ENCODE measurements around the gene DCDC1. TPM values are rescaled to one million over a fixed set of nuclear protein-coding genes. Genes with fewer than 3 reads are reported as not detected.

The DCDC1 gene
- polyA plus RNA-seq, 5 donors, result 1.7 to 3.2 (median 2.6) TPM

DNA sequence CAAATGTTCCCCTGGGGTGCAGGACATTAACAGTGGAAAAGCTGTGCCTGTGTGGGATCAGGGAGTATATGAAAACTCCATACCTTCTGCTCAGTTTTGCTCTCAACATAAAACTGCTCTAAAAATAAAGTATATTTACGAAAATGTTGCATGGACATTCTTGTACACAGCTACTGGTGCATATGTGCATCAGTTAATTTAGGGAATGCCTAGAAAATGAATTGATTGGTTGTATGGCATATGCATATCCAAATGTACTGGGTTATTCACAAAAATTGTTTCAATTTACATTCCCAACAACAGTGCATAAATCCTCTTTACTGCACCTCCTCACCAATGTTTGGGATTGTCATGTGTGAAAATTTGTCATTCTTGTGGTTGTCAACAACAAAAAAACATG is 532.3 kb downstream of the DCDC1 start:
- DNase-seq, result no peak

GRCh38 chr11:30832831-30833230 is 536.7 kb downstream of the DCDC1 start:
- no peak for DNase-seq

- peak in 1 of 2 donors; percentile 4 for DNase-seq
Observed at GRCh38 chr11:30830681-30831080, 538.9 kb downstream of the DCDC1 start.

DNA sequence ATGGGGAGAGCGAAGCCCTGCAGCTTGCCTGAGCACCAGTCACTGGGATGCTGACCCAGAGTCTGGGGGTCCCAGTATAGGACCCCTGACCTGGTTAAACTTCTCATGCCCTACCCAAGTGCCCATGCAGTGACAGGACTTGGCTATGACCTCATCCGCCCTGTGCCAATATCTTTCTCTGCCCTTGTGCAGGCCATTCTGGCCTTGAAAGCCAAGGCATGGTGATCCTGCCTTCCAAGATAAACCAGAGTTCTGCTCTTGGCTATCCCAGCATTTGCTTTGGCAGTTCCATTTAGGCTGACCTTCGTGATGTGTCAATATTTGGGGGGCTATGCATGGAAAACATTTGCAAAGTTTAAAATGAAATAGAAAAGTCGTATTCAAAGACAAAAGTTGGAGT is 542.6 kb downstream of the DCDC1 start:
- DNase-seq, result no peak

DNA sequence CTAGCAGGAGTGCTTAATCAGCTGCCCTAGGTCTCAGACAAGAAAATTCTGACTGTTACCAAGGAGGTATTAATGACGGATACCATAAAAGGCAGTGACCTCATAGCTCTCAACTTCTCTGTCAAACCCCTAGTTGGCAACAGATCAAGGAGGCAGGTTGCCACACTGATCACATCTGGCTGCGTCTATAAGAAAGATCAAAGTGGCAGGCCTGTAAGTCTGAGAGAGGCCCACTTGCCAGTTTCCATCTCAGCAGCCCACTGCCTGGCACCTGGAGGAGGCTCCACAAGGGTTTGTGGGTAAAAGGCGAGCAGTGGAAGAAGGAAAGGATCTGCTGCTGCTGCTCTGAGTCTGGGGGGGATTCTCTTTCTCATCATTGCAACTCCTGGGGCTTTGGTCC is 543.8 kb downstream of the DCDC1 start:
- DNase-seq, result peak in 1 of 2 donors; percentile 2

DNA sequence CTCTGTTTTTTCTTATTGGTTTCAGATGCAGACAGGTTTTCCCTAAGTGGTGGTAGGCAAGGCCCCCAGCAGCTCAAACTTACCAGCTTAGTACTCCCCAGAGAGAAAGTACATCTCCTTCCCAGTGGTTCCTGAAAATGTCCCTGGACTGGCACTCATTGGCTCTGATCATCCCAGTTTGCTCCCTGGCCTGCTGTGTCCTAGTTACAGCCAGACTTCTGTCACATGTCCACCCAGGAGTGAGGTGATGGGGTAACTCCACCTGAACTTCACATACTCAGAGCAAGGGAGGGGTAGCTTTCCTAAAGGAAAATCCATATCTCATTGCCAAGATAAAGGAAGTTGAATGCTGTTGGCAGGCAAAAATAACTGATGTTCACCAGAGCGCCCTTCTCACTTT is 546.4 kb downstream of the DCDC1 start:
- no peak for DNase-seq

GRCh38 chr11:30821438-30821965 is 548.0 kb downstream of the DCDC1 start:
- DNase-seq, result no peak

DNA sequence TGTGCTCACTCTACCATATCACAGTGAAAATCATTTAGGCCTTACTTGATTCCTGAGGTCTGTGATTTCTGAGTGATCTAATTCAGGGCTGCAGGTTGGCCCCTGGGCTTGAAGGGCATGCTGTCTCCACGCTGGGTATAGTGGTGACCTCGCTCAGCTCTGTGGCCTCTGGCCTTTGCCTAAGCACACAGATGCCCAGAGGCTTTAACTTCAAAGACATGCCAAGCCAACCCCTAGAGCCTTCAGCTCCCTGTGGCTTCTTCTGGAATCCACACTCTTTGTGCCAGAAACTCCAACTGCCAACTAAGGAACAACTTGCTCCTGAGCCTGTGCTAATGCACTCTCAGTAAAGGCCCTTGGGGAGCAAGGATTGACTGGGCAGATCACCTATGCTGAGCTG is 550.8 kb downstream of the DCDC1 start:
- no peak for DNase-seq

DNA sequence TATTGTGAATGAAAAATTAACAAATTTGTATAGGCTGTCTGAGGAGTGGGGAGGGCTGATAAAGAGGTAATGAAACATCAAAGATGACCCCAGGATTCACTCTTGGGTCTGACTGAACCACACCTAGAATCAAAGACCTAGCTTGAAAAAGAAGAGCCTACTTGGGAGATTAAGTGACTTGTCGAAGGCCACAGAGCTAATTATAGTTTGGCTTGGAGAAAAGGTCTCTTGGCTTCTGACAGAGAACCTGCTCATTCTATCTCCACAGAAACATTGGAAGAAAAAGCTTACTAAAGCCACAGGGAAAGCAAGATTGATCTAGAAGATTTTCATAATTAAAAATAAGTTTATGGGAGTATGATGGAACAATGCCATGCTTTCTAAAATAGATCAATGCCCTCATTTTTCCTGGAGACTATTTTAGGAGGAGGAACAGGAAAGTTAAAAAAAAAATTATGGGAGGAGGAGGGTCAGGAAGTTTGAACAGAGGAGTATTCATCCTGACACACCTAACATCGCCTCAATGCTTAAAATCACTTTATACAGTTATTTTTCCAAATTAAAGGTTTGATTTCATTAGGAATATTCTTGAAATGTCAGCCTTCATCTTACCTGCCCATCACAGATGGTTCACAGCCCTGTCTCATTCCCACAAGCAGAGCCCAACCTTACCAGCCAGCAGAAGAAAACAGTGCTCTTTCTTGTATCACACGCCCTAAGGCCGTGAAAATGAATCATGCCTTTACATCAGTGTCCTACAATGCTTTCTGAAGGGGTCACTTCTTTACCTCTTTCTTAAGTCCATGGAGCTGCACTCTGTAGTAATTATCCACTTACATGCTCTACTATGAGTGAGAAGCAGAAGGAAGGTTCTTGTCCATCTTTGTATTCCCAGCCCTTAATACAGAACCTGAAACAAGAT is 552.3 kb downstream of the DCDC1 start:
- DNase-seq, result no peak

DNA sequence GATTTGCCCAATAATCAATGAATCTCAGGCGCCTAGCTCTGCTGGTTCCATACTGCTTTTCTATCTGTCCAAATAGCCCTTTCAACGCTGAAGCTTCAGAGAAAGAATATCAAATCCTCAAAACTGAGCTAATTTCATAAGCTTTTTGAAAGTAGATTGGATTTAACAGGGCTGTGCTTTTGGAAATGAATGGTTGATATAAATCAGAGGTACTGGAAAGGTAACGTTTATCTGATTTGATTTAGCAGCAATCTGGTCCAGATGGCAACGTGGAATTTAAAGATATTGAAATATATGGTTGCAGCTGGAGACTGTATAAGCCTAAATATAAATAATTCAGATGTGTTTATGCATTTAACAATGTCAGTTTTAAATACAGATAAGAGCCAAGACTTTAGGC is 553.9 kb downstream of the DCDC1 start:
- DNase-seq, result no peak

DNA sequence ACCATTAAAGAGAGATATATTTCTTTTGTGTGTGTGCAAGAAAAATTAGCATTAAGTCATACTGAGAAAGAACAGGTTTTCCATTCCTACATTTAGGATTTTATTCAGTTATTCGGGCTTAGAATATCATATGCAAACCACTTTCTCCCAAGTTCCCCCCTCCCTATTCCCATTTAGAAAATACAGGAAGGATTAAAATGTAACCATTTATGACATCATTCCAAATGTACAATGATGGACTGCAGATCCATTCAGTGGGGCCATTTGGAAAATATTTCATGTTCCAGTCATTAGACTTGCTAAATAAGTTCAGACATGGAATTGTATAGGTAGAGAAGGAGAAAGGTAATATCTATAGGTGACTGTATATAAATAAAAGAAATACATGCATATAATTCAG is 554.8 kb downstream of the DCDC1 start:
- DNase-seq, result no peak

Other genes with a start within 250 kb of the DCDC1 start
- gene DNAJC24, start 121 bp upstream of the DCDC1 start, polyA plus RNA-seq (ENCODE audit: insufficient read depth in 1 of 5, insufficient read length in 5 of 5, low replicate concordance in 1 of 5), result 10 to 100 TPM; 19.2 to 34.7 (median 28.3) TPM
- gene IMMP1L, start 139.9 kb upstream of the DCDC1 start, polyA plus RNA-seq (ENCODE audit: insufficient read depth in 1 of 5, insufficient read length in 5 of 5, low replicate concordance in 1 of 5), result 10 to 100 TPM; 41.7 to 57.7 (median 48.3) TPM
- 10 to 100 TPM; 18.5 to 28.1 (median 25.5) TPM for gene ELP4, start 140.0 kb upstream of the DCDC1 start, polyA plus RNA-seq (ENCODE audit: insufficient read depth in 1 of 5, insufficient read length in 5 of 5, low replicate concordance in 1 of 5)

Data from right lung (tissue), 5 donors.